ENCODE measurements around the gene SSTR5. TPM values are rescaled to one million over a fixed set of nuclear protein-coding genes. Genes with fewer than 3 reads are reported as not detected.

The SSTR5 gene
- total and polyA plus RNA-seq, 4 donors: not detected

GRCh38 chr16:1037394-1038257 lies 34.9 kb upstream of the SSTR5 start (continued):
- TF ChIP-seq, protein P1, sequence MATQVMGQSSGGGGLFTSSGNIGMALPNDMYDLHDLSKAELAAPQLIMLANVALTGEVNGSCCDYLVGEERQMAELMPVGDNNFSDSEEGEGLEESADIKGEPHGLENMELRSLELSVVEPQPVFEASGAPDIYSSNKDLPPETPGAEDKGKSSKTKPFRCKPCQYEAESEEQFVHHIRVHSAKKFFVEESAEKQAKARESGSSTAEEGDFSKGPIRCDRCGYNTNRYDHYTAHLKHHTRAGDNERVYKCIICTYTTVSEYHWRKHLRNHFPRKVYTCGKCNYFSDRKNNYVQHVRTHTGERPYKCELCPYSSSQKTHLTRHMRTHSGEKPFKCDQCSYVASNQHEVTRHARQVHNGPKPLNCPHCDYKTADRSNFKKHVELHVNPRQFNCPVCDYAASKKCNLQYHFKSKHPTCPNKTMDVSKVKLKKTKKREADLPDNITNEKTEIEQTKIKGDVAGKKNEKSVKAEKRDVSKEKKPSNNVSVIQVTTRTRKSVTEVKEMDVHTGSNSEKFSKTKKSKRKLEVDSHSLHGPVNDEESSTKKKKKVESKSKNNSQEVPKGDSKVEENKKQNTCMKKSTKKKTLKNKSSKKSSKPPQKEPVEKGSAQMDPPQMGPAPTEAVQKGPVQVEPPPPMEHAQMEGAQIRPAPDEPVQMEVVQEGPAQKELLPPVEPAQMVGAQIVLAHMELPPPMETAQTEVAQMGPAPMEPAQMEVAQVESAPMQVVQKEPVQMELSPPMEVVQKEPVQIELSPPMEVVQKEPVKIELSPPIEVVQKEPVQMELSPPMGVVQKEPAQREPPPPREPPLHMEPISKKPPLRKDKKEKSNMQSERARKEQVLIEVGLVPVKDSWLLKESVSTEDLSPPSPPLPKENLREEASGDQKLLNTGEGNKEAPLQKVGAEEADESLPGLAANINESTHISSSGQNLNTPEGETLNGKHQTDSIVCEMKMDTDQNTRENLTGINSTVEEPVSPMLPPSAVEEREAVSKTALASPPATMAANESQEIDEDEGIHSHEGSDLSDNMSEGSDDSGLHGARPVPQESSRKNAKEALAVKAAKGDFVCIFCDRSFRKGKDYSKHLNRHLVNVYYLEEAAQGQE (IDR thresholded peaks at IDR 0.05): no peak
- TF ChIP-seq YY1 (IDR thresholded peaks at IDR 0.05) (no peak), NR2F2 (IDR thresholded peaks at IDR 0.05) (no peak), HNF4G (IDR thresholded peaks at IDR 0.05) (no peak), EGR1 (IDR thresholded peaks at IDR 0.05; ENCODE audit: low read depth in 2 of 2) (no peak), JUND (IDR thresholded peaks at IDR 0.05) (no peak)

- Histone ChIP-seq H3K4me1 (ENCODE audit: control insufficient read depth in 4 of 4, insufficient read depth in 4 of 4, low read length in 3 of 4) (no peaks in the 10 kb centered on the region), H3K9me3 (ENCODE audit: control insufficient read depth in 4 of 4, low read length in 3 of 4) (peaks cover 0 to 5% (median 2%) of the 10 kb centered on the region in 4 donors), H3K27me3 (ENCODE audit: control insufficient read depth in 4 of 4, insufficient read depth in 4 of 4, low read length in 3 of 4) (peaks cover 0 to 3% (median 0%) of the 10 kb centered on the region in 4 donors), H3K9ac (ENCODE audit: low read depth in 1 of 2, low read length in 2 of 2) (no peak overlapping the region), H3K4me3 (ENCODE audit: low read depth in 1 of 3, low read length in 3 of 3) (no peak overlapping the region), H3K36me3 (ENCODE audit: control insufficient read depth in 4 of 4, insufficient read depth in 3 of 4, low read depth in 1 of 4, low read length in 3 of 4) (no peaks in the 10 kb centered on the region), H3K27ac (ENCODE audit: low read depth in 1 of 2, low read length in 2 of 2) (no peak overlapping the region)
- WGBS: 80% methylated on average over 12 of the region's 12 CpGs
- TF ChIP-seq TAF1 (conservative IDR thresholded peaks at IDR 0.05) (no peak), NR2F2 (IDR thresholded peaks at IDR 0.05) (no peak), RXRA (IDR thresholded peaks at IDR 0.05) (no peak), SP1 (IDR thresholded peaks at IDR 0.05) (no peak), JUND (IDR thresholded peaks at IDR 0.05) (no peak), GABPA (IDR thresholded peaks at IDR 0.05 in 1 of 2, conservative IDR thresholded peaks at IDR 0.05 in 1 of 2) (no peak), EGR1 (IDR thresholded peaks at IDR 0.05; ENCODE audit: low read depth in 2 of 2) (no peak), FOXA2 (IDR thresholded peaks at IDR 0.05) (no peak), FOXA1 (IDR thresholded peaks at IDR 0.05) (no peak), YY1 (IDR thresholded peaks at IDR 0.05) (no peak), ATF3 (IDR thresholded peaks at IDR 0.05) (no peak), HNF4A (conservative IDR thresholded peaks at IDR 0.05) (no peak), RAD21 (IDR thresholded peaks at IDR 0.05) (no peak), HNF4G (IDR thresholded peaks at IDR 0.05) (no peak)
- TF ChIP-seq, protein P1 (IDR thresholded peaks at IDR 0.05): no peak
- TF ChIP-seq, protein P2, sequence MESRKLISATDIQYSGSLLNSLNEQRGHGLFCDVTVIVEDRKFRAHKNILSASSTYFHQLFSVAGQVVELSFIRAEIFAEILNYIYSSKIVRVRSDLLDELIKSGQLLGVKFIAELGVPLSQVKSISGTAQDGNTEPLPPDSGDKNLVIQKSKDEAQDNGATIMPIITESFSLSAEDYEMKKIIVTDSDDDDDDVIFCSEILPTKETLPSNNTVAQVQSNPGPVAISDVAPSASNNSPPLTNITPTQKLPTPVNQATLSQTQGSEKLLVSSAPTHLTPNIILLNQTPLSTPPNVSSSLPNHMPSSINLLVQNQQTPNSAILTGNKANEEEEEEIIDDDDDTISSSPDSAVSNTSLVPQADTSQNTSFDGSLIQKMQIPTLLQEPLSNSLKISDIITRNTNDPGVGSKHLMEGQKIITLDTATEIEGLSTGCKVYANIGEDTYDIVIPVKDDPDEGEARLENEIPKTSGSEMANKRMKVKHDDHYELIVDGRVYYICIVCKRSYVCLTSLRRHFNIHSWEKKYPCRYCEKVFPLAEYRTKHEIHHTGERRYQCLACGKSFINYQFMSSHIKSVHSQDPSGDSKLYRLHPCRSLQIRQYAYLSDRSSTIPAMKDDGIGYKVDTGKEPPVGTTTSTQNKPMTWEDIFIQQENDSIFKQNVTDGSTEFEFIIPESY (IDR thresholded peaks at IDR 0.05): no peak
- TF ChIP-seq, protein P3, sequence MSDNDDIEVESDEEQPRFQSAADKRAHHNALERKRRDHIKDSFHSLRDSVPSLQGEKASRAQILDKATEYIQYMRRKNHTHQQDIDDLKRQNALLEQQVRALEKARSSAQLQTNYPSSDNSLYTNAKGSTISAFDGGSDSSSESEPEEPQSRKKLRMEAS (IDR thresholded peaks at IDR 0.05): no peak
- TF ChIP-seq, protein P4, sequence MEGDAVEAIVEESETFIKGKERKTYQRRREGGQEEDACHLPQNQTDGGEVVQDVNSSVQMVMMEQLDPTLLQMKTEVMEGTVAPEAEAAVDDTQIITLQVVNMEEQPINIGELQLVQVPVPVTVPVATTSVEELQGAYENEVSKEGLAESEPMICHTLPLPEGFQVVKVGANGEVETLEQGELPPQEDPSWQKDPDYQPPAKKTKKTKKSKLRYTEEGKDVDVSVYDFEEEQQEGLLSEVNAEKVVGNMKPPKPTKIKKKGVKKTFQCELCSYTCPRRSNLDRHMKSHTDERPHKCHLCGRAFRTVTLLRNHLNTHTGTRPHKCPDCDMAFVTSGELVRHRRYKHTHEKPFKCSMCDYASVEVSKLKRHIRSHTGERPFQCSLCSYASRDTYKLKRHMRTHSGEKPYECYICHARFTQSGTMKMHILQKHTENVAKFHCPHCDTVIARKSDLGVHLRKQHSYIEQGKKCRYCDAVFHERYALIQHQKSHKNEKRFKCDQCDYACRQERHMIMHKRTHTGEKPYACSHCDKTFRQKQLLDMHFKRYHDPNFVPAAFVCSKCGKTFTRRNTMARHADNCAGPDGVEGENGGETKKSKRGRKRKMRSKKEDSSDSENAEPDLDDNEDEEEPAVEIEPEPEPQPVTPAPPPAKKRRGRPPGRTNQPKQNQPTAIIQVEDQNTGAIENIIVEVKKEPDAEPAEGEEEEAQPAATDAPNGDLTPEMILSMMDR (IDR thresholded peaks at IDR 0.05; ENCODE audit: low read depth, low read length, missing input control): no peak
- DNase-seq (ENCODE audit: low spot score): no peak
These were observed 33.6 kb upstream of the SSTR5 start for GRCh38 chr16:1038932-1039331.

Data from liver (tissue), 9 donors.